HepG2 (cell line): ENCODE results near the gene GPR155. TPM values are rescaled to one million over a fixed set of nuclear protein-coding genes. Genes with fewer than 3 reads are reported as not detected.

Experiments used
- ATAC-seq: fragments of 200-7000 bp; cut with Tn5 transposase; 3 replicates; pipeline ENCODE4 v1.9.1; 2020; ENCODE audit warnings: mild to moderate bottlenecking, moderate library complexity
- BruUV-seq: library from RNA; stranded (reverse); fragments of 400-500 nt; replicated peaks from 2 replicates; lab custom pipeline; 2021; lab: Mats Ljungman, UMichigan
- CTCF ChIA-PET: fragments of 300-600 bp; formaldehyde crosslinking; extraction: SDS; loops from one replicate; lab custom pipeline; 2021; ENCODE audit warnings: low total read pairs, inconsistent platforms, low intra/inter-chr PET ratio; lab: Yijun Ruan, JAX
- POLR2A ChIA-PET: fragments of 350-600 bp; sonication (Branson Sonifier 250); formaldehyde crosslinking; loops from one replicate; lab custom pipeline; 2020; ENCODE audit warnings: antibody characterized with exemption, inconsistent platforms; lab: Yijun Ruan, JAX
- DNase-seq: peaks from one replicate; pipeline ENCODE4 v3.0.0-alpha.2; 2015; ENCODE audit warnings: low spot score
- FAIRE-seq: peaks from 3 replicates; lab custom pipeline; 2011; peaks lifted over from hg19 to GRCh38; lab: Jason Lieb, UNC
- H2AFZ ChIP-seq: one replicate; pipeline ENCODE4 v1.6.1; 2011; ENCODE audit warnings: low read length, inconsistent platforms
- H3K27ac ChIP-seq: fragments of 300-600 bp; 3 replicates; pipeline ENCODE4 v1.8.0; 2011; ENCODE audit warnings: mixed run types, mild to moderate bottlenecking, mixed read lengths, low read length, inconsistent platforms; ENCODE audit not compliant: insufficient read depth; ENCODE audit errors: extremely low read length
- H3K27me3 ChIP-seq, 2 experiments: fragments of 200-600 bp in 1 of 2; 2 replicates in 1 of 2; 3 replicates in 1 of 2; pipeline versions ENCODE4 v1.6.0 to v1.8.0; 2011; ENCODE audit warnings: low read length in 2 of 2, mild to moderate bottlenecking in 2 of 2, moderate library complexity in 2 of 2, inconsistent platforms in 1 of 2; ENCODE audit not compliant: insufficient read depth in 2 of 2, control insufficient read depth in 1 of 2
- H3K36me3 ChIP-seq, 2 experiments: fragments of 200-600 bp in 1 of 2; replicated peaks in 1 of 2; 2 replicates in 1 of 2; 3 replicates in 1 of 2; pipeline versions ENCODE4 v1.5.1 to v1.8.0; 2011; ENCODE audit warnings: low read length in 2 of 2, inconsistent platforms in 1 of 2; ENCODE audit not compliant: insufficient read depth in 2 of 2, control insufficient read depth in 1 of 2
- H3K4me1 ChIP-seq: 2 replicates; pipeline ENCODE4 v1.5.1; 2012; ENCODE audit warnings: low read length, inconsistent platforms; ENCODE audit not compliant: insufficient read depth
- H3K4me2 ChIP-seq: 2 replicates; pipeline ENCODE4 v1.6.0; 2011; ENCODE audit warnings: low read depth, low read length, inconsistent platforms
- H3K4me3 ChIP-seq, 3 experiments: fragments of 200-600 bp in 1 of 3; sonication (generic), shearing (Covaris generic) in 1 of 3; replicated peaks in 1 of 3; 2 replicates each; pipeline ENCODE4 v1.5.1; 2011 to 2016; ENCODE audit warnings: low read length in 3 of 3, inconsistent platforms in 2 of 3, low read depth in 2 of 3, mild to moderate bottlenecking in 2 of 3, control low read depth in 1 of 3, mixed read lengths in 1 of 3; ENCODE audit not compliant: insufficient read depth in 1 of 3
- H3K79me2 ChIP-seq: one replicate; pipeline ENCODE4 v1.6.1; 2011; ENCODE audit warnings: low read length, inconsistent platforms; ENCODE audit not compliant: insufficient read depth
- H3K9ac ChIP-seq: 2 replicates; pipeline ENCODE4 v1.6.0; 2011; ENCODE audit warnings: mild to moderate bottlenecking, low read depth, low read length, inconsistent platforms; ENCODE audit not compliant: insufficient read depth
- H3K9me3 ChIP-seq: 2 replicates; pipeline ENCODE4 v1.5.1; 2012; ENCODE audit warnings: mild to moderate bottlenecking, low read length
- H4K20me1 ChIP-seq: 2 replicates; pipeline ENCODE4 v1.6.0; 2011; ENCODE audit warnings: inconsistent platforms, mild to moderate bottlenecking, low read length, moderate library complexity; ENCODE audit not compliant: insufficient read depth
- BCLAF1 ChIP-seq: fragments of 450-650 bp; IDR thresholded peaks from 2 replicates; pipeline ENCODE4 v1.6.1; 2017; ENCODE audit warnings: mild to moderate bottlenecking
- MIXL1 ChIP-seq: IDR thresholded peaks from 2 replicates; pipeline ENCODE4 v1.6.1; 2016
- PRMT3 ChIP-seq: sonication (generic); formaldehyde crosslinking; IDR thresholded peaks from 2 replicates; pipeline ENCODE4 v1.8.1; 2022; ENCODE audit warnings: low read depth, mild to moderate bottlenecking, moderate library complexity, missing genetic modification reagents, borderline replicate concordance
- ZBTB2 ChIP-seq: sonication (generic); formaldehyde crosslinking; IDR thresholded peaks from 2 replicates; pipeline ENCODE4 v1.8.0; 2022; ENCODE audit warnings: low read depth, missing genetic modification reagents
- ZNF83 ChIP-seq: sonication (generic); formaldehyde crosslinking; IDR thresholded peaks from 2 replicates; pipeline ENCODE4 v1.4.0; 2020; ENCODE audit warnings: missing genetic modification reagents, mild to moderate bottlenecking, borderline replicate concordance
- WGBS: methylation state at CpG from one replicate; pipeline ENCODE4 v1.1.6; 2017; ENCODE audit warnings: low lambda C conversion rate; 5-methylcytosine and 5-hydroxymethylcytosine counted together
- in situ Hi-C: cut with HindIII; loops from 2 replicates; pipeline ENCODE4 v1.10.0; 2017; ENCODE audit warnings: low pct_unique_long_range_greater_than_20kb; ENCODE audit not compliant: extremely low pct_ligation_motif_present
- intact Hi-C: fragments of 100-400 bp; cut with micrococcal nuclease; formaldehyde crosslinking; loops from one replicate; pipeline ENCODE4 v1.10.0; 2022; ENCODE audit not compliant: unreplicated experiment
- polyA plus RNA-seq, 8 experiments: library from polyadenylated mRNA; depleted of rRNA in 3 of 8; stranded (reverse) in 7 of 8; unstranded in 1 of 8; fragments of >200 nt; fragmentation: Illumina TruSeq in 4 of 8; extraction: Trizol in 4 of 8; gene quantifications; 2 replicates each; pipeline versions ENCODE4 v1.2.1 to v1.2.3, GENCODE V29; 2011 to 2016; ENCODE audit warnings: low read depth in 4 of 8, missing spikeins in 1 of 8, mixed read lengths in 1 of 8; ENCODE audit not compliant: insufficient read depth in 1 of 8
- total RNA-seq, 5 experiments: library from RNA; depleted of rRNA; stranded (reverse); fragments of >200 nt; fragmentation: Illumina TruSeq; extraction: Trizol; gene quantifications; 2 replicates each; pipeline ENCODE4 v1.2.3, GENCODE V29; 2016; ENCODE audit warnings: low read depth in 1 of 5
- TF ChIP-seq, protein P1 (sequence below): sonication (generic); formaldehyde crosslinking; IDR thresholded peaks from 2 replicates; pipeline ENCODE4 v1.5.0; 2020; ENCODE audit warnings: missing genetic modification reagents
- TF ChIP-seq, protein P2 (sequence below): sonication (generic); formaldehyde crosslinking; IDR thresholded peaks from 2 replicates; pipeline ENCODE4 v1.5.1; 2020; ENCODE audit warnings: missing genetic modification reagents, mild to moderate bottlenecking, borderline replicate concordance

The GPR155 gene
- total and polyA plus RNA-seq, 2 of the 13 experiments (the other 11 are each of a cell fraction or from before 2014, with no cell fraction given) = 0.15 to 0.49 TPM

- BruUV-seq = no TSS peak
- TF ChIP-seq, protein P1, sequence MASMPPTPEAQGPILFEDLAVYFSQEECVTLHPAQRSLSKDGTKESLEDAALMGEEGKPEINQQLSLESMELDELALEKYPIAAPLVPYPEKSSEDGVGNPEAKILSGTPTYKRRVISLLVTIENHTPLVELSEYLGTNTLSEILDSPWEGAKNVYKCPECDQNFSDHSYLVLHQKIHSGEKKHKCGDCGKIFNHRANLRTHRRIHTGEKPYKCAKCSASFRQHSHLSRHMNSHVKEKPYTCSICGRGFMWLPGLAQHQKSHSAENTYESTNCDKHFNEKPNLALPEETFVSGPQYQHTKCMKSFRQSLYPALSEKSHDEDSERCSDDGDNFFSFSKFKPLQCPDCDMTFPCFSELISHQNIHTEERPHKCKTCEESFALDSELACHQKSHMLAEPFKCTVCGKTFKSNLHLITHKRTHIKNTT = no peak
- TF ChIP-seq PRMT3 (CRISPR knock-in tag) (no peak), BCLAF1 (no peak), ZNF83 (no peak), ZBTB2 (no peak), MIXL1 (CRISPR knock-in tag) (no peak)
- TF ChIP-seq, protein P2, sequence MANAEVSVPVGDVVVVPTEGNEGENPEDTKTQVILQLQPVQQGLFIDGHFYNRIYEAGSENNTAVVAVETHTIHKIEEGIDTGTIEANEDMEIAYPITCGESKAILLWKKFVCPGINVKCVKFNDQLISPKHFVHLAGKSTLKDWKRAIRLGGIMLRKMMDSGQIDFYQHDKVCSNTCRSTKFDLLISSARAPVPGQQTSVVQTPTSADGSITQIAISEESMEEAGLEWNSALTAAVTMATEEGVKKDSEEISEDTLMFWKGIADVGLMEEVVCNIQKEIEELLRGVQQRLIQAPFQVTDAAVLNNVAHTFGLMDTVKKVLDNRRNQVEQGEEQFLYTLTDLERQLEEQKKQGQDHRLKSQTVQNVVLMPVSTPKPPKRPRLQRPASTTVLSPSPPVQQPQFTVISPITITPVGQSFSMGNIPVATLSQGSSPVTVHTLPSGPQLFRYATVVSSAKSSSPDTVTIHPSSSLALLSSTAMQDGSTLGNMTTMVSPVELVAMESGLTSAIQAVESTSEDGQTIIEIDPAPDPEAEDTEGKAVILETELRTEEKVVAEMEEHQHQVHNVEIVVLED (CRISPR knock-in tag) = no peak
- TF ChIP-seq, all 625 proteins: peak for 0
Observed at GRCh38 chr2:174535757-174536703, 49.2 kb upstream of the GPR155 start.

More at GRCh38 chr2:174535757-174536703, 49.2 kb upstream of the GPR155 start:
- no peak overlapping the region for H3K9ac ChIP-seq
- ChIA-PET POLR2A (no interaction called here), CTCF (no interaction called here)
- no peaks in the 10 kb centered on the region for H4K20me1 ChIP-seq
- ATAC-seq (no peak), DNase-seq (no peak), FAIRE-seq (no peak)
- peaks cover 1 to 21% of the 10 kb centered on the region in 2 experiments; a peak in 3 of 5 replicates for H3K27me3 ChIP-seq
- 29% methylated on average over 11 of the region's 11 CpGs for WGBS
- no peak overlapping the region for H2AFZ ChIP-seq
- H3K79me2 ChIP-seq = no peaks in the 10 kb centered on the region
- H3K4me2 ChIP-seq = no peak overlapping the region
- intact Hi-C loops = no loop called here
- H3K27ac ChIP-seq = no peak overlapping the region
- H3K4me1 ChIP-seq = no peaks in the 10 kb centered on the region
- no peak overlapping the region for H3K4me3 ChIP-seq
- H3K9me3 ChIP-seq = no peaks in the 10 kb centered on the region
- H3K36me3 ChIP-seq = no peaks in the 10 kb centered on the region
- in situ Hi-C loops = no loop called here
